HG02870 (cell line): ENCODE results near the gene MANEA.

ENCODE experiments used
- ATAC-seq: cut with Tn5 transposase; IDR thresholded peaks from one replicate; pipeline ENCODE4 v1.9.1; 2021; ENCODE audit warnings: mild to moderate bottlenecking, moderate library complexity; ENCODE audit not compliant: unreplicated experiment

Gene MANEA

GRCh38 chr6:95587989-95588388 lies 10.7 kb downstream of the MANEA start:
- no peak for ATAC-seq

GRCh38 chr6:95589067-95589466 lies 11.7 kb downstream of the MANEA start:
- no peak for ATAC-seq

GRCh38 chr6:95589826-95590570 lies 12.7 kb downstream of the MANEA start:
- no peak for ATAC-seq

GRCh38 chr6:95593025-95593424 lies 15.7 kb downstream of the MANEA start:
- no peak for ATAC-seq

- ATAC-seq: no peak
These were observed 18.7 kb downstream of the MANEA start for GRCh38 chr6:95596021-95596420.

- ATAC-seq: no peak
These were observed 22.4 kb downstream of the MANEA start for GRCh38 chr6:95599706-95600105.

- ATAC-seq: no peak
These were observed 23.8 kb downstream of the MANEA start for GRCh38 chr6:95601133-95601532.

- no peak for ATAC-seq
These were observed 36.8 kb downstream of the MANEA start for GRCh38 chr6:95614094-95614493.

- ATAC-seq: no peak
These were observed 52.2 kb downstream of the MANEA start for GRCh38 chr6:95629551-95629950.

GRCh38 chr6:95636552-95637431 lies 59.5 kb downstream of the MANEA start:
- no peak for ATAC-seq

GRCh38 chr6:95648636-95649035 lies 71.3 kb downstream of the MANEA start:
- ATAC-seq: no peak

GRCh38 chr6:95649451-95649850 lies 72.1 kb downstream of the MANEA start:
- ATAC-seq: no peak

- no peak for ATAC-seq
These were observed 76.8 kb downstream of the MANEA start for GRCh38 chr6:95654176-95654575.

GRCh38 chr6:95658886-95659285 lies 81.6 kb downstream of the MANEA start:
- no peak for ATAC-seq
